NOMO-1 (cell line): ENCODE results near the gene SNRPA.
A peak's percentile ranks its signal among the peaks of the same experiment; 100 is the strongest.

ENCODE experiments used
- DNase-seq, 2 experiments: peaks; one replicate each; lab custom pipeline; 2025; ENCODE audit not compliant: unreplicated experiment in 2 of 2; lab: John Stamatoyannopoulos, UW

SNRPA gene

DNA sequence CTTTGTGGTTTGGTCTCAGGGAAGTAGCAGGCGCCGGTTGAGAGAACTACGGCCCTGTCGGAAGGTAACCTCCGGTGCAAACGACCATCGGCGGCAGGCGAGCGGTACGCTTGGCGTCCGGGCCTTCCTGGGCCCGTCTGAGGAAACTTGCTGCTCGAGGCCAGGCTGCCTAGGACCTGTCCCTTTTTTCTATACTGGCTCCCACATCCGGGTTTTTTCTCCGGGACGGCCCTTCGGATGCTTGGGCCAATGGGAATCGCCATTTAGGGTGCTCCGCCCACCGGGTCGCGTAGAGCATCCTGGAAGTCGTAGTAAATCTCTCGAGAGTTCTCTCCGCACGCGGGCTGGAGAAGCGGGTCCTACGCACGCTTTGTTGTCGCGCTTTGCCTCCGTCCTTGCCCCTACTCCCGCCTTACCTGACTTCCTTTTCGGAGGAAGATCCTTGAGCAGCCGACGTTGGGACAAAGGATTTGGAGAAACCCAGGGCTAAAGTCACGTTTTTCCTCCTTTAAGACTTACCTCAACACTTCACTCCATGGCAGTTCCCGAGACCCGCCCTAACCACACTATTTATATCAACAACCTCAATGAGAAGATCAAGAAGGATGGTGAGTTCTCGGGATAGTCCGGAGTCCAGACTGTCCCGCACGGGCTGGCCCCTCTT, at the start of gene SNRPA:
SNRPA (plus strand) TSS at position 330 of the 664 bp plus-strand sequence; CDS start at position 536, 206 bp downstream.
- DNase-seq: peak; percentile 96

GRCh38 chr19:40701758-40702157, 49.2 kb upstream of the SNRPA start:
- no peak for DNase-seq

DNA sequence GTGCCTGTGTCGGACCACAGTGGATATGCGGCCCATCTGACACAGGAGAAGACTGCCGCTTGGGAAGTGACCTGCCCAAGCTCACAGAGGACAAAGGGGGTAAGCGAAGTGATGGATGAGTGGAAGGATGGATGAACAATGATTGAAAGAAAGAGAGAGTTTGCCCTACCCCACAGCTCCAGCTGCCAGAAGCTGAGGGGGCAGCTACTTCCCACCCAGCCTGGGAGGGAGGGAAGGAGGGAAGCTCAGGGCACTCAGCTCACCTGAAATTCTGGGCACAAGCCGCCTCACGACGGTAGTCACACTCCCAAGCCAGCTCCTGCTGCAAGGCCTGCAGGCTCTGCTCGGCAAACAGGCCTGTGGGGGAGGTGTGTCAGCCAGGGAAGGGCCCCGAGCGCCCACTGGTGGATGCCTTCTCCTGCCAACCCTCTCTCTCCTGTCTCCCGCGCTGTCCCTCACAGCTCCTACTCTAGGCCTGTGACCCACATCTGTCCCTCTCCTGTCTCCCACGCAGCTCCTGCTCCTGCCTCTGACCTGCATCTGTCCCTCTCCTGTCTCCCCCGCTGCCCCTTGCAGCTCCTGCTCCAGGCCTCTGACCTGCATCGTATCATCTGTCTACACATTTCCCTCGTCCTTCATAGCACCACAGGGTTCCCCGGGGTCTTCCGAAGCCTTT, 48.5 kb upstream of the SNRPA start:
- no peak for DNase-seq

GRCh38 chr19:40703029-40703755, 47.8 kb upstream of the SNRPA start:
- no peak for DNase-seq

GRCh38 chr19:40704491-40705361, 46.3 kb upstream of the SNRPA start:
- no peak for DNase-seq

DNA sequence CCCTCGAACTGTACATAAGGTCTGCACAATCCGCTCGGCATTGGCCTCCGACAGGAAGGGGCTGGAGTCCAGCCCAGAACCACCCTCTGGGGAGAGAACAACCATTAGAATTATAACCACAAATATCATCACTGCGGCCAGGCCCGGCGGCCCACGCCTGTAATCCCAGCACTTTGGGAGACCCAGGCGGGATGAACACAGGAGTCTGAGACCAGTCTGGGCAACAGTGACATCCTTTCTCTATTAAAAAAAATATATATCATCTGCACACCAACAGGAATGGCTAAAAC, 45.7 kb upstream of the SNRPA start:
- DNase-seq: no peak

DNA sequence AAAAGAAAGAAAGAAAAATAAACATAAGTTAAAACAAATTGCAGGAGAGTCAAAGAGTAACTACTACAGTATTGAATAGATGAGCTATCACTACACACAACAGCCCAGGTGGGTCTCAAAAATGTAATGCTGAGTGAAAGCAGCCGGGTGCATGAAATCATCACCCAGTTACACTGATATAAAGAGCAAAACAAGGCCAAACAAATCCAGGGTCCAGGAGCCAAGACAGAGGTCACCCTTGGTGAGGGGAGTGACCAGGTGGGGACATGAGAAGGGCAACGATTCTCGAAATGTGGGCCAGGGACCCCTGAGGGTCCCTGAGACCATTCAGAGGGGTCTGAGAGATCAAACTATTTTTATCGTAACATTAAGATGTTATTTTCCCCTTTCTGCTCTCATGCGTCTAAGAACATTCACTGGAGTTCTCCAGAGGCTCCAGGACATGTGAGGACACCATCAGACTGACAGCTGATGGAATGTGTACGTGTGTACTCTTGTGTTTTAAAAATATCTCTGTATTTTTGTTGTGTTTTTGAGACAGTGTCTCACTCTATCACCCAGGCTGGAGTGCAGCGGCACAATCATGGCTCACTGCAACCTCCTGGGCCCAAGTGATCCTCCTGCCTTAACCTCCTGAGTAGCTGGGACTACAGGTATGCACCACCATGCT, 44.9 kb upstream of the SNRPA start:
- DNase-seq: no peak

GRCh38 chr19:40707615-40708014, 43.4 kb upstream of the SNRPA start:
- no peak for DNase-seq

DNA sequence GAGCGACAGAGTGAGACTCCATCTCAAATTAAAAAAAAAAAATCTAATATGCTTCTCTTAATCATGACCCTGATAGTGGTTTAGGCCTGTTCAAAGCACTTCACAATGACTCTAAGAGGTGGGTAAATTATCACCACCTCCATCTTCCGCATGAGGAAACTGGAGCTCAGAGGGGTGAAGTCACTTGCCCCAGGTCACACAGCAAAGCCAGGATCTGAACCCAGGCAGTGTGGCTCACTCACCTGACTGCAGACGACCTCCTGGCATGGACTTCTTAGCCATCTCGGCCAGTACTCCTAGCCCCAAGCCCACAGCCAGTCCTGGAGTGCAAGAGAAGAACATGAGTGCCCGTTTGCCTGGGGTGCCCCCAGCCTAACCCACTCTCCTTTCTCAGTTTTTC, 41.2 kb upstream of the SNRPA start:
- DNase-seq: no peak

DNA sequence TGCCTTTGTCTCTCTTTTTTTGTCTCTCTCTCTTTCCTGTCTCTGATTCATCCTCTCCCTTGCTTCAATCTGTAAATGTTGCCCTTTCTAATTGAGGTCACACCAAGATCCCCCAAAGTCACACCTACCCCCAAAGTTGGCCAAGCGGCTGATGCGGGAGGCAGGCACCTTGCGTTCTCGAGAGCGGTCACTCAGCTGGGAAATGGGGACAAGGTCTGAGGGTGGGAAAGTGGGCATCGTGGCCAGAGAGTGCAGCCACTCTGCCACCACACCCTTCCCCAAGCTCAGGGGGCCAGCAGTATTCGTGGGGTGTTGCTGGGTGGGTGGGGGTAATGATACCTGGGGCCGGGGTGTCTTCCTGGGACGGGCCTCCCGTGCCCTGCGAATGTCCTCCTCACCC, 37.1 kb upstream of the SNRPA start:
- DNase-seq: no peak

GRCh38 chr19:40714441-40715299, 36.3 kb upstream of the SNRPA start:
- peak; percentile 85 to 87 for DNase-seq

- no peak for DNase-seq
These were observed 34.9 kb upstream of the SNRPA start for GRCh38 chr19:40716031-40716481.

- peak; percentile 88 to 95 for DNase-seq
These were observed 34.3 kb upstream of the SNRPA start, which contains the start of the genes COQ8B and ITPKC for GRCh38 chr19:40716482-40717324. Gene COQ8B, minus strand, starts transcription at chr19:40716886. Its CDS starts 2,254 bp downstream, at chr19:40714632. Gene ITPKC, plus strand, starts transcription at chr19:40717112. Its CDS starts 24 bp downstream, at chr19:40717136.

GRCh38 chr19:40717325-40717879, 33.6 kb upstream of the SNRPA start:
- DNase-seq: no peak

- DNase-seq: no peak
These were observed 32.9 kb upstream of the SNRPA start for GRCh38 chr19:40717880-40718773.

DNA sequence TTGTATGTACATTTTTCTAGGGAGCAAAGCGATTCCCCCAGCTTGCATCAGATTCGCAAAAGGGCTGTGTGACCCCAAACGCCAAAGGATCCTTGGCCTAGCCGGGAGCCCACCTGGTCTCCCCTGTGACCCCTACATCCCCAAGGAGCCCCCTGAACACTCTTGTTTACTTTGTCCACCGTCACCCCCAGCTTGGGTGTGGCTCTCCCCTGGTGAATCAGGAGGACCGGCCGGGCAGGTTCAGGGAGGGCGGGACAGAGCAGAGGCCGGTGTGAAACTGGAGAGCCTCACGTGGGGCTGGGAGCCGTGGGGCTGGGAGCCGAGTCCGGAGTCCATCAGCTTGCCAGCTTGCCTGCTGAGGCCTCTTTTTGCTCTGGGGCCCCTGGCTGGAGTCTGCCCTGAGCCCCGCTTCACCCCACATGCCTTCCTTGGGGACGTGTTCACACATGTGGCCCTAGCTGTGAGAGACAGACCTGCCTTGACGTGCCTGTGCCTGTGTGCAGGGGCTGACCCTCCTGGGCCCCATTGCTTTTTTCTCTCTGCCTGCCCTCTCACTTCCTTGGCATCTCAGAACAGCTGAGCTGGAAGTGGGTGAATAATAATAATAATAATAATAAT, 32.1 kb upstream of the SNRPA start:
- DNase-seq: no peak
